ENCODE data around the gene CLDN4. TPM values are rescaled to one million over a fixed set of nuclear protein-coding genes. Genes with fewer than 3 reads are reported as not detected.

CLDN4 gene
- total RNA-seq, 2 experiments from 2014 or later = 0.05 to 0.14 TPM

DNA sequence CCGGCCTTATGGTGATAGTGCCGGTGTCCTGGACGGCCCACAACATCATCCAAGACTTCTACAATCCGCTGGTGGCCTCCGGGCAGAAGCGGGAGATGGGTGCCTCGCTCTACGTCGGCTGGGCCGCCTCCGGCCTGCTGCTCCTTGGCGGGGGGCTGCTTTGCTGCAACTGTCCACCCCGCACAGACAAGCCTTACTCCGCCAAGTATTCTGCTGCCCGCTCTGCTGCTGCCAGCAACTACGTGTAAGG is 713 bp downstream of the CLDN4 start:
- peaks cover 0 to 5% of the 10 kb centered on the region in 2 experiments for H3K27me3 ChIP-seq (ENCODE audit: control insufficient read depth in 1 of 2, insufficient read depth in 2 of 2, low read length in 2 of 2)
- H3K9me3 ChIP-seq (ENCODE audit: control insufficient read depth in 1 of 2, insufficient read depth in 1 of 2, low read length in 2 of 2) = peaks cover 0 to 4% of the 10 kb centered on the region in 2 experiments
- peaks cover 33% of the 10 kb centered on the region for H3K4me1 ChIP-seq (ENCODE audit: insufficient read depth, low read length)
- no peak for ATAC-seq (ENCODE audit: poor library complexity)
- ChIA-PET POLR2A (no interaction called here), CTCF (no interaction called here)
- no peaks in the 10 kb centered on the region for H3K36me3 ChIP-seq (ENCODE audit: insufficient read depth, low read length)
- no peak for DNase-seq
- no peak overlapping the region for H3K27ac ChIP-seq (ENCODE audit: low read depth in 1 of 2, low read length in 2 of 2)
- TF ChIP-seq, protein P1, sequence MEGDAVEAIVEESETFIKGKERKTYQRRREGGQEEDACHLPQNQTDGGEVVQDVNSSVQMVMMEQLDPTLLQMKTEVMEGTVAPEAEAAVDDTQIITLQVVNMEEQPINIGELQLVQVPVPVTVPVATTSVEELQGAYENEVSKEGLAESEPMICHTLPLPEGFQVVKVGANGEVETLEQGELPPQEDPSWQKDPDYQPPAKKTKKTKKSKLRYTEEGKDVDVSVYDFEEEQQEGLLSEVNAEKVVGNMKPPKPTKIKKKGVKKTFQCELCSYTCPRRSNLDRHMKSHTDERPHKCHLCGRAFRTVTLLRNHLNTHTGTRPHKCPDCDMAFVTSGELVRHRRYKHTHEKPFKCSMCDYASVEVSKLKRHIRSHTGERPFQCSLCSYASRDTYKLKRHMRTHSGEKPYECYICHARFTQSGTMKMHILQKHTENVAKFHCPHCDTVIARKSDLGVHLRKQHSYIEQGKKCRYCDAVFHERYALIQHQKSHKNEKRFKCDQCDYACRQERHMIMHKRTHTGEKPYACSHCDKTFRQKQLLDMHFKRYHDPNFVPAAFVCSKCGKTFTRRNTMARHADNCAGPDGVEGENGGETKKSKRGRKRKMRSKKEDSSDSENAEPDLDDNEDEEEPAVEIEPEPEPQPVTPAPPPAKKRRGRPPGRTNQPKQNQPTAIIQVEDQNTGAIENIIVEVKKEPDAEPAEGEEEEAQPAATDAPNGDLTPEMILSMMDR (IDR thresholded peaks at IDR 0.05) = no peak
- H3K4me1 Mint-ChIP-seq (ENCODE audit: low read depth) = peaks cover 31% of the 10 kb centered on the region
- no peaks in the 10 kb centered on the region for H3K9me3 Mint-ChIP-seq
- H3K4me3 ChIP-seq (ENCODE audit: low read length) = no peak overlapping the region
- H3K36me3 Mint-ChIP-seq (ENCODE audit: low read depth) = no peaks in the 10 kb centered on the region
- H3K4me3 Mint-ChIP-seq = no peak overlapping the region
- intact Hi-C loops (cut with DNase I, micrococcal nuclease) = no loop called here
- H3K27me3 Mint-ChIP-seq = peaks cover 9% of the 10 kb centered on the region
- H3K27ac Mint-ChIP-seq = no peak overlapping the region

- ChIA-PET CTCF (no interaction called here), POLR2A (interaction anchor here (0.9 to 1.1 kb wide), 2 partner anchors 8 to 11 kb away, joined by 4 to 5 read pairs; partner anchors contain the start of gene METTL27)
- H3K4me3 ChIP-seq (ENCODE audit: low read length) = no peak overlapping the region
- no peaks in the 10 kb centered on the region for H3K36me3 Mint-ChIP-seq (ENCODE audit: low read depth)
- ATAC-seq (ENCODE audit: poor library complexity) (no peak), DNase-seq (no peak)
- H3K27me3 ChIP-seq (ENCODE audit: control insufficient read depth in 1 of 2, insufficient read depth in 2 of 2, low read length in 2 of 2) = peaks cover 0 to 5% of the 10 kb centered on the region in 2 experiments
- TF ChIP-seq, protein P1 (IDR thresholded peaks at IDR 0.05) = no peak
- peaks cover 0 to 4% of the 10 kb centered on the region in 2 experiments for H3K9me3 ChIP-seq (ENCODE audit: control insufficient read depth in 1 of 2, insufficient read depth in 1 of 2, low read length in 2 of 2)
- peaks cover 26% of the 10 kb centered on the region for H3K4me1 Mint-ChIP-seq (ENCODE audit: low read depth)
- intact Hi-C loops (cut with DNase I, micrococcal nuclease) = no loop called here
- peaks cover 27% of the 10 kb centered on the region for H3K4me1 ChIP-seq (ENCODE audit: insufficient read depth, low read length)
- no peak overlapping the region for H3K27ac Mint-ChIP-seq
- no peaks in the 10 kb centered on the region for H3K9me3 Mint-ChIP-seq
- H3K4me3 Mint-ChIP-seq = no peak overlapping the region
- H3K27me3 Mint-ChIP-seq = peaks cover 9% of the 10 kb centered on the region
- H3K36me3 ChIP-seq (ENCODE audit: insufficient read depth, low read length) = no peaks in the 10 kb centered on the region
- no peak overlapping the region for H3K27ac ChIP-seq (ENCODE audit: low read depth in 1 of 2, low read length in 2 of 2)
These were observed 1.2 kb downstream of the CLDN4 start for GRCh38 chr7:73831834-73832651.

- Histone ChIP-seq H3K4me1 (ENCODE audit: insufficient read depth, low read length) (peaks cover 20% of the 10 kb centered on the region), H3K9me3 (ENCODE audit: control insufficient read depth in 1 of 2, insufficient read depth in 1 of 2, low read length in 2 of 2) (peaks cover 0 to 4% of the 10 kb centered on the region in 2 experiments), H3K36me3 (ENCODE audit: insufficient read depth, low read length) (no peaks in the 10 kb centered on the region), H3K4me3 (ENCODE audit: low read length) (no peak overlapping the region), H3K27me3 (ENCODE audit: control insufficient read depth in 1 of 2, insufficient read depth in 2 of 2, low read length in 2 of 2) (peaks cover 0 to 5% of the 10 kb centered on the region in 2 experiments), H3K27ac (ENCODE audit: low read depth in 1 of 2, low read length in 2 of 2) (no peak overlapping the region)
- POLR2A ChIA-PET = interaction anchor here (0.9 to 1.1 kb wide), 2 partner anchors 9 to 10 kb away, joined by 4 to 5 read pairs; partner anchors contain the start of gene METTL27
- Mint-ChIP-seq H3K27me3 (peaks cover 9% of the 10 kb centered on the region), H3K4me1 (ENCODE audit: low read depth) (peaks cover 18% of the 10 kb centered on the region), H3K27ac (no peak overlapping the region), H3K36me3 (ENCODE audit: low read depth) (no peaks in the 10 kb centered on the region), H3K4me3 (no peak overlapping the region), H3K9me3 (no peaks in the 10 kb centered on the region)
- CTCF ChIA-PET = no interaction called here
- DNase-seq (no peak), ATAC-seq (ENCODE audit: poor library complexity) (no peak)
- TF ChIP-seq, protein P1 (IDR thresholded peaks at IDR 0.05) = no peak
- intact Hi-C loops (cut with DNase I, micrococcal nuclease) = no loop called here
These were observed 2.0 kb downstream of the CLDN4 start for GRCh38 chr7:73832806-73833205.
